NCI-H69 (cell line): ENCODE measurements around the gene DDX31.

ENCODE experiments used
- DNase-seq: peaks from one replicate; lab custom pipeline; 2025; lab: John Stamatoyannopoulos, UW

DDX31 gene

GRCh38 chr9:132596200-132596599, 73.6 kb downstream of the DDX31 start:
- DNase-seq: no peak

- DNase-seq: no peak
Observed at GRCh38 chr9:132595319-132595718, 74.5 kb downstream of the DDX31 start.

- no peak for DNase-seq
Observed at GRCh38 chr9:132594412-132594811, 75.4 kb downstream of the DDX31 start.

- DNase-seq: no peak
Observed at GRCh38 chr9:132592451-132592850, 77.3 kb downstream of the DDX31 start.

GRCh38 chr9:132591751-132592314, 78.0 kb downstream of the DDX31 start:
- DNase-seq: no peak

GRCh38 chr9:132591244-132591643, 78.5 kb downstream of the DDX31 start:
- no peak for DNase-seq

GRCh38 chr9:132590318-132591182, 79.2 kb downstream of the DDX31 start:
- DNase-seq: no peak

- DNase-seq: no peak
Observed at GRCh38 chr9:132590037-132590317, 79.8 kb downstream of the DDX31 start.

- DNase-seq: peak; percentile 49
Observed at GRCh38 chr9:132589148-132590036, 80.4 kb downstream of the DDX31 start.

GRCh38 chr9:132588501-132589147, 81.2 kb downstream of the DDX31 start:
- DNase-seq: no peak

- DNase-seq: no peak
Observed at GRCh38 chr9:132588098-132588497, 81.7 kb downstream of the DDX31 start.

- no peak for DNase-seq
Observed at GRCh38 chr9:132587592-132587955, 82.2 kb downstream of the DDX31 start.

GRCh38 chr9:132586830-132587591, 82.8 kb downstream of the DDX31 start:
- peak; percentile 69 for DNase-seq

- peak; percentile 69 for DNase-seq
Observed at GRCh38 chr9:132585954-132586829, 83.6 kb downstream of the DDX31 start.

- DNase-seq: no peak
Observed at GRCh38 chr9:132584601-132585560, 84.9 kb downstream of the DDX31 start.

GRCh38 chr9:132583584-132584304, 86.0 kb downstream of the DDX31 start:
- no peak for DNase-seq

- DNase-seq: no peak
Observed at GRCh38 chr9:132582786-132583583, 86.8 kb downstream of the DDX31 start.

- peak; percentile 58 for DNase-seq
Observed at GRCh38 chr9:132582276-132582785, 87.5 kb downstream of the DDX31 start, which contains the start of gene BARHL1. Gene BARHL1, plus strand, starts transcription at chr9:132582606. Its CDS starts 192 bp downstream, at chr9:132582798.
